ENCODE results near the gene RABGGTA.

Gene RABGGTA

DNA sequence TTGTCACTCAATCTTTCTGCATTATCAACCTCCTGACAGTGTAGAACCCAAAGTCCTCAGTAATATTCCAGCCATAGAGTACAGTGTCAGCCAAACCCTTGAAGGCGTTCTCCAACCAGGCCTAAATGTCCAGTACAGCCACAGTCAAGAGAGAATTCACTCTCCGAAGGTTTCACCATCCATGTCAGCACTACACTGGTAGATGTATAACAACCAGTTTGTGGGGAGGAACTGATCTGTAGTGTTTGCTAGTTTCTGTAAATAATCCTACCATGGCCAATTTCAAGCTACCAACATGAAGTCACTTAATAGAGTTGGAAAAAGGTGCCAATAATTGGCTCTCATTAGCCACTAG lies 55.1 kb downstream of the RABGGTA start:
- peak overlapping the region; percentile 63 for H3K4me3 ChIP-seq (ENCODE audit: control insufficient read depth, low read depth, low read length)
- TF ChIP-seq, protein P1, sequence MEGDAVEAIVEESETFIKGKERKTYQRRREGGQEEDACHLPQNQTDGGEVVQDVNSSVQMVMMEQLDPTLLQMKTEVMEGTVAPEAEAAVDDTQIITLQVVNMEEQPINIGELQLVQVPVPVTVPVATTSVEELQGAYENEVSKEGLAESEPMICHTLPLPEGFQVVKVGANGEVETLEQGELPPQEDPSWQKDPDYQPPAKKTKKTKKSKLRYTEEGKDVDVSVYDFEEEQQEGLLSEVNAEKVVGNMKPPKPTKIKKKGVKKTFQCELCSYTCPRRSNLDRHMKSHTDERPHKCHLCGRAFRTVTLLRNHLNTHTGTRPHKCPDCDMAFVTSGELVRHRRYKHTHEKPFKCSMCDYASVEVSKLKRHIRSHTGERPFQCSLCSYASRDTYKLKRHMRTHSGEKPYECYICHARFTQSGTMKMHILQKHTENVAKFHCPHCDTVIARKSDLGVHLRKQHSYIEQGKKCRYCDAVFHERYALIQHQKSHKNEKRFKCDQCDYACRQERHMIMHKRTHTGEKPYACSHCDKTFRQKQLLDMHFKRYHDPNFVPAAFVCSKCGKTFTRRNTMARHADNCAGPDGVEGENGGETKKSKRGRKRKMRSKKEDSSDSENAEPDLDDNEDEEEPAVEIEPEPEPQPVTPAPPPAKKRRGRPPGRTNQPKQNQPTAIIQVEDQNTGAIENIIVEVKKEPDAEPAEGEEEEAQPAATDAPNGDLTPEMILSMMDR (IDR thresholded peaks at IDR 0.05; ENCODE audit: control insufficient read depth, insufficient read depth, low read depth, low read length, missing control alignments) = no peak
- DNase-seq (ENCODE audit: low read depth) = no peak

Data from AG09309 (cell line).